ENCODE data around the gene WDR93. TPM values are rescaled to one million over a fixed set of nuclear protein-coding genes. Genes with fewer than 3 reads are reported as not detected.
"Not testable (repeated sequence)": the region's sequence is repeated elsewhere in the genome, so short reads cannot be mapped to it uniquely, and the experiment has no call there.

Gene WDR93
- polyA plus RNA-seq, 3 donors = not detected

DNA sequence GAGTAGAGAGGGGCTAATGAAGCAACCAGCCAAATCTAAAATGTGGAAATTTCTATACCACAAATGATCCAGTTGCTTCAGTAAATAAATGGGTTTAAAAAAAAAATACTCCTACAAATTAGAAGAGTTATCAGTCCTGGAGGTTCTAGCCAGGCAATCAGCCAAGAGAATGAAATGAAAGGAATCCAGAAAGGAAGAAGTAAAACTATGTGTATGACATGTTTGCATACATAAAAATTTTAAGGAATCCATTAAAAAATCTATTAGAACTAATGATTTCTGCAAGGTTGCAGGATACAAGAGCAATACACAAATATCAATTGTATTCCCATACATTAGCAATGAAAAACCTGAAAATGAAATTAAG lies 95.1 kb downstream of the WDR93 start:
- peaks cover 63% of the 10 kb centered on the region for H4K20me1 ChIP-seq (ENCODE audit: insufficient read depth, low read length)
- intact Hi-C loops (cut with micrococcal nuclease) = no loop called here

DNA sequence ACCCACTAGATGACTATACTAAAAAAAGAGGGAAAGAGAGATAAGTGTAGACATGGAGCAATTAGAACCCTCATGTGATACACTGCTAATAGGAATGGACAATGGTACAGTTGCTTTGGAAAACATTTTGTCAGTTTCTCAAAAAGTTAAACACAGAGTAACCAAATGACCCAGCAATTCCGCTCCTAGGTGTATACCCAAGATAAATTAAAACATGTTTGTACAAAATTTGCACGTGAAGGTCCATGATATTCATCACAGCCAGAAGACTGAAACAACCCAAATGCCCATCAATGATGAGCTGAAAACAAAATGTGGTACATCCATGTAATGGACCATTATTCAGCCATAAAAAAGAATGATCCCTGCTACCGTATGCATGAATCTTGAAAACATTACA lies 97.3 kb downstream of the WDR93 start:
- Histone ChIP-seq H3K36me3 (replicated peaks in 1 of 2; ENCODE audit: control insufficient read depth in 1 of 2, insufficient read depth in 2 of 2, low read length in 2 of 2) (peaks cover 73 to 89% of the 10 kb centered on the region in 2 donors), H3K4me3 (replicated peaks in 1 of 3; ENCODE audit: low read depth in 2 of 3, low read length in 3 of 3) (no peak overlapping the region), H3K4me2 (replicated peaks; ENCODE audit: extremely low read depth, low read length, poor library complexity, severe bottlenecking) (no peak overlapping the region), H3K79me2 (ENCODE audit: insufficient read depth, low read length) (no peaks in the 10 kb centered on the region), H3K27ac (ENCODE audit: low read depth in 1 of 2, low read length in 2 of 2) (no peak overlapping the region), H3K27me3 (ENCODE audit: control insufficient read depth in 2 of 2, insufficient read depth in 2 of 2, low read length in 2 of 2) (no peaks in the 10 kb centered on the region), H2AFZ (ENCODE audit: insufficient read depth, low read depth, low read length, poor library complexity, severe bottlenecking) (no peak overlapping the region), H3K9me3 (replicated peaks in 1 of 2; ENCODE audit: control insufficient read depth in 1 of 2, insufficient read depth in 1 of 2, low read length in 2 of 2) (peaks cover 0 to 6% of the 10 kb centered on the region in 2 donors), H3K4me1 (ENCODE audit: control insufficient read depth in 1 of 2, insufficient read depth in 2 of 2, low read length in 2 of 2) (peaks cover 0 to 7% of the 10 kb centered on the region in 2 donors), H3K9ac (ENCODE audit: insufficient read depth, low read length, poor library complexity, severe bottlenecking) (no peak overlapping the region), H4K20me1 (ENCODE audit: insufficient read depth, low read length) (peaks cover 85% of the 10 kb centered on the region)
- no peak for DNase-seq
- H3K27me3 Mint-ChIP-seq (ENCODE audit: low read depth in 3 of 3) = peaks cover 0 to 6% (median 0%) of the 10 kb centered on the region in 3 donors
- H3K9me3 Mint-ChIP-seq = peaks cover 0 to 14% (median 9%) of the 10 kb centered on the region in 7 donors
- TF ChIP-seq, protein P1, sequence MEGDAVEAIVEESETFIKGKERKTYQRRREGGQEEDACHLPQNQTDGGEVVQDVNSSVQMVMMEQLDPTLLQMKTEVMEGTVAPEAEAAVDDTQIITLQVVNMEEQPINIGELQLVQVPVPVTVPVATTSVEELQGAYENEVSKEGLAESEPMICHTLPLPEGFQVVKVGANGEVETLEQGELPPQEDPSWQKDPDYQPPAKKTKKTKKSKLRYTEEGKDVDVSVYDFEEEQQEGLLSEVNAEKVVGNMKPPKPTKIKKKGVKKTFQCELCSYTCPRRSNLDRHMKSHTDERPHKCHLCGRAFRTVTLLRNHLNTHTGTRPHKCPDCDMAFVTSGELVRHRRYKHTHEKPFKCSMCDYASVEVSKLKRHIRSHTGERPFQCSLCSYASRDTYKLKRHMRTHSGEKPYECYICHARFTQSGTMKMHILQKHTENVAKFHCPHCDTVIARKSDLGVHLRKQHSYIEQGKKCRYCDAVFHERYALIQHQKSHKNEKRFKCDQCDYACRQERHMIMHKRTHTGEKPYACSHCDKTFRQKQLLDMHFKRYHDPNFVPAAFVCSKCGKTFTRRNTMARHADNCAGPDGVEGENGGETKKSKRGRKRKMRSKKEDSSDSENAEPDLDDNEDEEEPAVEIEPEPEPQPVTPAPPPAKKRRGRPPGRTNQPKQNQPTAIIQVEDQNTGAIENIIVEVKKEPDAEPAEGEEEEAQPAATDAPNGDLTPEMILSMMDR (IDR thresholded peaks at IDR 0.05) = no peak
- H3K27ac Mint-ChIP-seq = no peak overlapping the region
- intact Hi-C loops (cut with micrococcal nuclease) = no loop called here
- H3K36me3 Mint-ChIP-seq = peaks cover 69 to 90% of the 10 kb centered on the region in 2 donors
- 100% methylated on average over 1 of the region's 3 CpGs for WGBS (ENCODE audit: insufficient coverage)
- peaks cover 3% of the 10 kb centered on the region for H3K4me1 Mint-ChIP-seq
- no peak overlapping the region for H3K4me3 Mint-ChIP-seq

More for the DNA sequence above, 95.1 kb downstream of the WDR93 start:
- DNase-seq = no peak
- Mint-ChIP-seq H3K4me1 (peaks cover 24% of the 10 kb centered on the region), H3K27ac (no peak overlapping the region), H3K9me3 (peaks cover 0 to 13% (median 9%) of the 10 kb centered on the region in 7 donors), H3K4me3 (no peak overlapping the region), H3K27me3 (ENCODE audit: low read depth in 3 of 3) (peaks cover 0 to 9% (median 0%) of the 10 kb centered on the region in 3 donors), H3K36me3 (peaks cover 49 to 68% of the 10 kb centered on the region in 2 donors)
- no peak overlapping the region for H3K4me3 ChIP-seq (replicated peaks in 1 of 3; ENCODE audit: low read depth in 2 of 3, low read length in 3 of 3)
- H2AFZ ChIP-seq (ENCODE audit: insufficient read depth, low read depth, low read length, poor library complexity, severe bottlenecking) = no peak overlapping the region
- H3K9me3 ChIP-seq (replicated peaks in 1 of 2; ENCODE audit: control insufficient read depth in 1 of 2, insufficient read depth in 1 of 2, low read length in 2 of 2) = peaks cover 0 to 6% of the 10 kb centered on the region in 2 donors
- TF ChIP-seq, protein P1 (IDR thresholded peaks at IDR 0.05) = no peak
- no peak overlapping the region for H3K9ac ChIP-seq (ENCODE audit: insufficient read depth, low read length, poor library complexity, severe bottlenecking)
- no peak overlapping the region for H3K4me2 ChIP-seq (replicated peaks; ENCODE audit: extremely low read depth, low read length, poor library complexity, severe bottlenecking)
- H3K36me3 ChIP-seq (replicated peaks in 1 of 2; ENCODE audit: control insufficient read depth in 1 of 2, insufficient read depth in 2 of 2, low read length in 2 of 2) = peaks cover 51 to 68% of the 10 kb centered on the region in 2 donors
- H3K27ac ChIP-seq (ENCODE audit: low read depth in 1 of 2, low read length in 2 of 2) = no peak overlapping the region
- H3K27me3 ChIP-seq (ENCODE audit: control insufficient read depth in 2 of 2, insufficient read depth in 2 of 2, low read length in 2 of 2) = no peaks in the 10 kb centered on the region
- H3K4me1 ChIP-seq (ENCODE audit: control insufficient read depth in 1 of 2, insufficient read depth in 2 of 2, low read length in 2 of 2) = peaks cover 18 to 29% of the 10 kb centered on the region in 2 donors
- H3K79me2 ChIP-seq (ENCODE audit: insufficient read depth, low read length) = no peaks in the 10 kb centered on the region

DNA sequence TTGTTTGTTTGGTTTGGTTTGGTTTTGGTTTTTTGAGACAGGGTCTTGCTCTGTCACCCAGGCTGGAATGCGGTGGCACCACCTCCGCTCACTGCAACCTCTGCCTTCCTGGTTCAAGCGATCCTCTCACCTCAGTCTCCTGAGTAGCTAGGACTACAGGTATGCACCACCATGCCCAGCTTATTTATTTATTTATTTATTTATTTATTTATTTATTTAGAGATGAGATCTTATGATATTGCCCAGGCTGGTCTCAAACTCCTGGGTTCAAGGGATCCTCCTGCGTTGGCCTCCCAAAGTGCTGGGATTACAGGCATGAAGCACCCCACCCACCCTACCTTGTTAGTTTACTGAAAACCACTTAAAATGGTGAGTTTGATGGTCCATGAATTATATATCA lies 98.0 kb downstream of the WDR93 start:
- H3K4me3 ChIP-seq (replicated peaks in 1 of 3; ENCODE audit: low read depth in 2 of 3, low read length in 3 of 3); H3K4me2 ChIP-seq (replicated peaks; ENCODE audit: extremely low read depth, low read length, poor library complexity, severe bottlenecking); H2AFZ ChIP-seq (ENCODE audit: insufficient read depth, low read depth, low read length, poor library complexity, severe bottlenecking); DNase-seq; H3K4me1 ChIP-seq (ENCODE audit: control insufficient read depth in 1 of 2, insufficient read depth in 2 of 2, low read length in 2 of 2); H3K9ac ChIP-seq (ENCODE audit: insufficient read depth, low read length, poor library complexity, severe bottlenecking); H3K27ac ChIP-seq (ENCODE audit: low read depth in 1 of 2, low read length in 2 of 2); H3K4me1 Mint-ChIP-seq; H3K27me3 ChIP-seq (ENCODE audit: control insufficient read depth in 2 of 2, insufficient read depth in 2 of 2, low read length in 2 of 2); H3K27me3 Mint-ChIP-seq (ENCODE audit: low read depth in 3 of 3); H3K9me3 ChIP-seq (replicated peaks in 1 of 2; ENCODE audit: control insufficient read depth in 1 of 2, insufficient read depth in 1 of 2, low read length in 2 of 2); intact Hi-C loops (cut with micrococcal nuclease); H3K4me3 Mint-ChIP-seq; H3K79me2 ChIP-seq (ENCODE audit: insufficient read depth, low read length); H3K27ac Mint-ChIP-seq: not testable (repeated sequence)
- Mint-ChIP-seq H3K36me3 (peaks cover 75 to 96% of the 10 kb centered on the region in 2 donors), H3K9me3 (peaks cover 0 to 14% (median 9%) of the 10 kb centered on the region in 7 donors)
- WGBS (ENCODE audit: insufficient coverage) = no CpG with 5 or more reads among the region's 4 CpGs
- Histone ChIP-seq H3K36me3 (replicated peaks in 1 of 2; ENCODE audit: control insufficient read depth in 1 of 2, insufficient read depth in 2 of 2, low read length in 2 of 2) (peaks cover 77 to 96% of the 10 kb centered on the region in 2 donors), H4K20me1 (ENCODE audit: insufficient read depth, low read length) (peaks cover 88% of the 10 kb centered on the region)

All from CD14-positive monocyte (primary cell).